Measurements from ENCODE around the gene MTCL3.

DNA sequence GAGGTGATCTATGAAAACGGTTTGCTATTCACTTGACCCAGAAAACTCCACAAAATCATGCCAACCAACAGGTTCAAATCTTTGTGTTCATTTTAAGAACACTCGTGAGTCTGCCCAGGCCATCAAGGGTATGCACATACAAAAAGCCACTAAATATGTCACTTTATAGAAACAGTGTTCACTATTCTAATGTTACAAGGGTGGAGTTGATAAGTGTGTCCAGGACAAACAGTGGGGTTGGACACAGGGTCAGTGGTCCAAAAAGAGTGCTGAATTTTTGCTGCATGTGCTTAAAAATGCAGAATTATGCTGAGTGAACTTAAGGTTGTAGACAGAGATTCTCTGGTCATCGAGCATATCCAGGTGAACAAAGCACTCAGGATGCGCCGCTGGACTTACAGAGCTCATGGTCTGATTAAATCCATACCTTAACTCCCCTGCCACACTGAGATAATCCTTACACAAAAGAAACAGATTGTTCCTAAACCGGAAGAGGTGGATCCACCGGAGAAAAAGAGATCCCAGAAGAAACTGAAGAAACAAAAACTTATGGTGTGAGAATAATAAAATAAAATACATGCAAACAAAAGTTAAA is 83.4 kb downstream of the MTCL3 start:
- TF ChIP-seq YY1 (IDR thresholded peaks at IDR 0.05): no peak
- TF ChIP-seq, protein P1, sequence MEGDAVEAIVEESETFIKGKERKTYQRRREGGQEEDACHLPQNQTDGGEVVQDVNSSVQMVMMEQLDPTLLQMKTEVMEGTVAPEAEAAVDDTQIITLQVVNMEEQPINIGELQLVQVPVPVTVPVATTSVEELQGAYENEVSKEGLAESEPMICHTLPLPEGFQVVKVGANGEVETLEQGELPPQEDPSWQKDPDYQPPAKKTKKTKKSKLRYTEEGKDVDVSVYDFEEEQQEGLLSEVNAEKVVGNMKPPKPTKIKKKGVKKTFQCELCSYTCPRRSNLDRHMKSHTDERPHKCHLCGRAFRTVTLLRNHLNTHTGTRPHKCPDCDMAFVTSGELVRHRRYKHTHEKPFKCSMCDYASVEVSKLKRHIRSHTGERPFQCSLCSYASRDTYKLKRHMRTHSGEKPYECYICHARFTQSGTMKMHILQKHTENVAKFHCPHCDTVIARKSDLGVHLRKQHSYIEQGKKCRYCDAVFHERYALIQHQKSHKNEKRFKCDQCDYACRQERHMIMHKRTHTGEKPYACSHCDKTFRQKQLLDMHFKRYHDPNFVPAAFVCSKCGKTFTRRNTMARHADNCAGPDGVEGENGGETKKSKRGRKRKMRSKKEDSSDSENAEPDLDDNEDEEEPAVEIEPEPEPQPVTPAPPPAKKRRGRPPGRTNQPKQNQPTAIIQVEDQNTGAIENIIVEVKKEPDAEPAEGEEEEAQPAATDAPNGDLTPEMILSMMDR (IDR thresholded peaks at IDR 0.05; ENCODE audit: low read depth, low read length, missing input control): no peak
- no peak for TF ChIP-seq GABPA (IDR thresholded peaks at IDR 0.05 in 1 of 2, conservative IDR thresholded peaks at IDR 0.05 in 1 of 2)
- TF ChIP-seq RXRA (IDR thresholded peaks at IDR 0.05): no peak
- TF ChIP-seq RAD21 (IDR thresholded peaks at IDR 0.05): no peak
- TF ChIP-seq HNF4G (IDR thresholded peaks at IDR 0.05): no peak
- TF ChIP-seq, protein P2, sequence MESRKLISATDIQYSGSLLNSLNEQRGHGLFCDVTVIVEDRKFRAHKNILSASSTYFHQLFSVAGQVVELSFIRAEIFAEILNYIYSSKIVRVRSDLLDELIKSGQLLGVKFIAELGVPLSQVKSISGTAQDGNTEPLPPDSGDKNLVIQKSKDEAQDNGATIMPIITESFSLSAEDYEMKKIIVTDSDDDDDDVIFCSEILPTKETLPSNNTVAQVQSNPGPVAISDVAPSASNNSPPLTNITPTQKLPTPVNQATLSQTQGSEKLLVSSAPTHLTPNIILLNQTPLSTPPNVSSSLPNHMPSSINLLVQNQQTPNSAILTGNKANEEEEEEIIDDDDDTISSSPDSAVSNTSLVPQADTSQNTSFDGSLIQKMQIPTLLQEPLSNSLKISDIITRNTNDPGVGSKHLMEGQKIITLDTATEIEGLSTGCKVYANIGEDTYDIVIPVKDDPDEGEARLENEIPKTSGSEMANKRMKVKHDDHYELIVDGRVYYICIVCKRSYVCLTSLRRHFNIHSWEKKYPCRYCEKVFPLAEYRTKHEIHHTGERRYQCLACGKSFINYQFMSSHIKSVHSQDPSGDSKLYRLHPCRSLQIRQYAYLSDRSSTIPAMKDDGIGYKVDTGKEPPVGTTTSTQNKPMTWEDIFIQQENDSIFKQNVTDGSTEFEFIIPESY (IDR thresholded peaks at IDR 0.05): no peak
- TF ChIP-seq TAF1 (conservative IDR thresholded peaks at IDR 0.05): no peak
- no peak for TF ChIP-seq EGR1 (IDR thresholded peaks at IDR 0.05; ENCODE audit: low read depth in 2 of 2)
- TF ChIP-seq, protein P3, sequence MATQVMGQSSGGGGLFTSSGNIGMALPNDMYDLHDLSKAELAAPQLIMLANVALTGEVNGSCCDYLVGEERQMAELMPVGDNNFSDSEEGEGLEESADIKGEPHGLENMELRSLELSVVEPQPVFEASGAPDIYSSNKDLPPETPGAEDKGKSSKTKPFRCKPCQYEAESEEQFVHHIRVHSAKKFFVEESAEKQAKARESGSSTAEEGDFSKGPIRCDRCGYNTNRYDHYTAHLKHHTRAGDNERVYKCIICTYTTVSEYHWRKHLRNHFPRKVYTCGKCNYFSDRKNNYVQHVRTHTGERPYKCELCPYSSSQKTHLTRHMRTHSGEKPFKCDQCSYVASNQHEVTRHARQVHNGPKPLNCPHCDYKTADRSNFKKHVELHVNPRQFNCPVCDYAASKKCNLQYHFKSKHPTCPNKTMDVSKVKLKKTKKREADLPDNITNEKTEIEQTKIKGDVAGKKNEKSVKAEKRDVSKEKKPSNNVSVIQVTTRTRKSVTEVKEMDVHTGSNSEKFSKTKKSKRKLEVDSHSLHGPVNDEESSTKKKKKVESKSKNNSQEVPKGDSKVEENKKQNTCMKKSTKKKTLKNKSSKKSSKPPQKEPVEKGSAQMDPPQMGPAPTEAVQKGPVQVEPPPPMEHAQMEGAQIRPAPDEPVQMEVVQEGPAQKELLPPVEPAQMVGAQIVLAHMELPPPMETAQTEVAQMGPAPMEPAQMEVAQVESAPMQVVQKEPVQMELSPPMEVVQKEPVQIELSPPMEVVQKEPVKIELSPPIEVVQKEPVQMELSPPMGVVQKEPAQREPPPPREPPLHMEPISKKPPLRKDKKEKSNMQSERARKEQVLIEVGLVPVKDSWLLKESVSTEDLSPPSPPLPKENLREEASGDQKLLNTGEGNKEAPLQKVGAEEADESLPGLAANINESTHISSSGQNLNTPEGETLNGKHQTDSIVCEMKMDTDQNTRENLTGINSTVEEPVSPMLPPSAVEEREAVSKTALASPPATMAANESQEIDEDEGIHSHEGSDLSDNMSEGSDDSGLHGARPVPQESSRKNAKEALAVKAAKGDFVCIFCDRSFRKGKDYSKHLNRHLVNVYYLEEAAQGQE (IDR thresholded peaks at IDR 0.05): no peak
- no peak for TF ChIP-seq FOXA1 (IDR thresholded peaks at IDR 0.05)
- TF ChIP-seq, protein P4, sequence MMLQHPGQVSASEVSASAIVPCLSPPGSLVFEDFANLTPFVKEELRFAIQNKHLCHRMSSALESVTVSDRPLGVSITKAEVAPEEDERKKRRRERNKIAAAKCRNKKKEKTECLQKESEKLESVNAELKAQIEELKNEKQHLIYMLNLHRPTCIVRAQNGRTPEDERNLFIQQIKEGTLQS (IDR thresholded peaks at IDR 0.05): no peak
